22Rv1 (cell line): ENCODE data around the gene HAVCR1.

ENCODE experiments used
- ZFX ChIP-seq: fragments of 450-650 bp; IDR thresholded peaks from 2 replicates; pipeline ENCODE4 v1.6.1; 2017; ENCODE audit warnings: antibody characterized with exemption, borderline replicate concordance
- TF ChIP-seq, protein P1 (sequence below): fragments of 450-650 bp; IDR thresholded peaks from 2 replicates; pipeline ENCODE4 v1.5.1; 2017; ENCODE audit warnings: mild to moderate bottlenecking

DNA sequence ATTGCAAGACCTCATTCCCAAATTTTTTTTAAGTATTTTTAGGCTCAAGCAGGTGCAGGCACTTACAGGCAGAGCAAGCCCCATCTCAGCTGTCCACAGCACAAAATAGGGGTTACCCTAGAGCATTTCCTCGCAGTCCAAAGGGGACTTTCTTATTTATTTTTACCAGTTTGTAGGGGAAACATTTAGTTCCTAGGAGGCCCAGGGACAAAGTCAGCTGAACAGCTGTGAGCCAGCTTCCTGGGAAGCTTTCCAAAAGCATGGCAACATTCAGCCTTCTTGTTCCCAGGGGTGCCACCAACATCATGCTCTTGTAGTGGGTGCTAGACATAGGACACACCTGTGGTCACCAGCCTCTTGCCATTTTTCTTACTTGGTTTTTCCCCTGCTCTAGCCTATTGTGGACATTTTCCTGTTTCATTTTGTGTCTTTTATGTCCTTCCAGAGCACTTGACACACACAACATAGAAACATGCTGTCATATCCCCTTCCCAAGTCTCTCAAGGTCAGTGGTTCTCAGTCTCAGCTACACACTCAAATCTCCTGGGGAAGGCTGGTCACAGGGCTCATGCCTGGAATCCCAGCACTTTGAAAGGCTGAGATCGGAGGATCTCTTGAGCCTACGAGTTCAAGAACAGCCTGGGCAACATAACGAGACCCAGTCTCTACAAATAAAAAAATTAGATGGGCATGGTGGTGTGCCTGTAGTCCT lies 38.2 kb downstream of the HAVCR1 start:
- TF ChIP-seq, protein P1, sequence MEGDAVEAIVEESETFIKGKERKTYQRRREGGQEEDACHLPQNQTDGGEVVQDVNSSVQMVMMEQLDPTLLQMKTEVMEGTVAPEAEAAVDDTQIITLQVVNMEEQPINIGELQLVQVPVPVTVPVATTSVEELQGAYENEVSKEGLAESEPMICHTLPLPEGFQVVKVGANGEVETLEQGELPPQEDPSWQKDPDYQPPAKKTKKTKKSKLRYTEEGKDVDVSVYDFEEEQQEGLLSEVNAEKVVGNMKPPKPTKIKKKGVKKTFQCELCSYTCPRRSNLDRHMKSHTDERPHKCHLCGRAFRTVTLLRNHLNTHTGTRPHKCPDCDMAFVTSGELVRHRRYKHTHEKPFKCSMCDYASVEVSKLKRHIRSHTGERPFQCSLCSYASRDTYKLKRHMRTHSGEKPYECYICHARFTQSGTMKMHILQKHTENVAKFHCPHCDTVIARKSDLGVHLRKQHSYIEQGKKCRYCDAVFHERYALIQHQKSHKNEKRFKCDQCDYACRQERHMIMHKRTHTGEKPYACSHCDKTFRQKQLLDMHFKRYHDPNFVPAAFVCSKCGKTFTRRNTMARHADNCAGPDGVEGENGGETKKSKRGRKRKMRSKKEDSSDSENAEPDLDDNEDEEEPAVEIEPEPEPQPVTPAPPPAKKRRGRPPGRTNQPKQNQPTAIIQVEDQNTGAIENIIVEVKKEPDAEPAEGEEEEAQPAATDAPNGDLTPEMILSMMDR = no peak
- no peak for TF ChIP-seq ZFX
